Bone marrow (tissue), 2 donors: ENCODE data around the gene KIAA0586.
"Not testable (repeated sequence)": the region's sequence is repeated elsewhere in the genome, so short reads cannot be mapped to it uniquely, and the experiment has no call there.

Experiments used
- DNase-seq, 2 donors: peaks; one replicate each; lab custom pipeline; 2025; lab: John Stamatoyannopoulos, UW

The KIAA0586 gene

GRCh38 chr14:58549105-58549757 is 121.7 kb downstream of the KIAA0586 start:
- DNase-seq: no peak

DNA sequence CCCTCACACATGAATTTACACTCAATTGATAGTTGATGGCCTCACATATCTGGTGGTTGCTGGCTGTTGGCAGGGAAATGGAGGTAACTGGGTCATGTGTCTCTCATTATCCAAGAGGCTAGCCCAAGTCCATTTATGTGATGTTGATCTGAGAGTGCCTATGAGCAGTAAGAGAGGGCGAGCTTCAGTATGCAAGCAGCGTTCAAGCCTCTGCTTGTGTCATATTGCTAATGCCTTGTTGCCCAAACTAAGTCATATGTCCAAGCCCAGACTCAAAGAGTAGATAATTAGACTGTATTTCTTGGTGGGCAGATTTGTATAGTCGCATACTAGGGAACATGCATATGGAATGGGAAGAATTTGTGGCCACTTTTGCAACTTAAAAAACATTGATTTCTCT is 126.4 kb downstream of the KIAA0586 start:
- no peak for DNase-seq

GRCh38 chr14:58555647-58556046 is 128.1 kb downstream of the KIAA0586 start:
- no peak for DNase-seq

DNA sequence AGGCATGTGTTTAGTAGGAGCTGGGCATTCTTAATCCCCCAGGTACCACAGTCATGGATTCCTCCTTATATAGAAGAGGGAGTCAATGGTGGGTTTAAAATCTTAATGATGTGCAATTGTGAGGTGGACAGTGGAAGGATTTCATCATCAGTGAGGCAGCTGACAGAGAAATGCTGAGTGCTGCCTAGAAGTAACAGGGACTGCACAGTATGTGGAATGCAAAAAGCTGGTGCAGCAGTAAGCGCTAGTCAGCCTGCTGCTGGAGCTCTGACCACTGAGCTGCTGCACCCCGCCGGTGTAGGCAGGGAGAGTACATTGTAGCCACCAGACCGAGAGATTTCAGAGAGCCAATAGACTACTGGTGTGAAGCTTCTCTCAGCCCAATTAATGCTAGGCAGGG is 129.7 kb downstream of the KIAA0586 start:
- DNase-seq: no peak

GRCh38 chr14:58560208-58560607 is 132.7 kb downstream of the KIAA0586 start:
- peak in 1 of 2 donors; percentile 5 for DNase-seq

DNA sequence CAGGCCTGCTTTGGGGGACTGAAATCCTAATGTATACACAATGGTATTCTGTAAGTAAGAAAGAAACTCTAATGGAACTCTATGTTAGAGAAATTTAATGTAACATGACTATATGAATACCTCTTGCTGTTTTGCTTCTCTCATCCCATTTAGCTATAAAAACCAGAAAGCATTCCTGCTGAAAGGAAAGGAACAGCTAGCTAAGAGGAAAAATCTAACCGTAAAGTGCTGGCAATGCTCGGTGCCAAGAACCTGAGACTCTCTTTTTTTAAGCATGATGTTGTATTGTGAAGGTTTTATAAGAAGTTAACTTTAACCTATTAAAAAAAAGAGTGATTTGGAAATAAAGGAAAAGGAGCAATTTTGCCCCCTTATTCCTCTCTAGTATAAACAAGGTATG is 134.6 kb downstream of the KIAA0586 start:
- no peak for DNase-seq

GRCh38 chr14:58563978-58564377 is 136.5 kb downstream of the KIAA0586 start:
- no peak for DNase-seq

GRCh38 chr14:58565832-58566231 is 138.3 kb downstream of the KIAA0586 start:
- DNase-seq: no peak

DNA sequence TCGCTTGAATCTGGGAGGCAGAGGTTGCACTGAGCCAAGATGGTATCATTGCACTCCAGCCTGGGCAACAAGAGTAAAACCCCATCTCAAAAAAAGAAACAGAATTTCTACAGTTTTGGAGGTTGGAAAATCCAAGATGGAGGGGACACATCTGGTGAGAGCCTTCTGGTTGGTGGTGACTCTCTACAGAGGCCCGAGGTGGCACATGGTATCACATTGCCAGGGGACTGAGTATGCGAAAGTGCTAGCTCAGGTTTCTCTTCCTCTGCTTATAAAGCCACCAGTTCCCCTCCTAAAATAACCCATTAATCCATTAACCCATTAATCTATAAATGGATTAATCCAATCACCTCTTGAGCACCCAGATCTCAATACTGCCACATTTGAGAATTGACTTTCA is 139.5 kb downstream of the KIAA0586 start:
- no peak for DNase-seq

- DNase-seq: no peak
Observed at GRCh38 chr14:58568322-58568721, 140.8 kb downstream of the KIAA0586 start.

GRCh38 chr14:58571256-58571655 is 143.7 kb downstream of the KIAA0586 start:
- DNase-seq: no peak

- no peak for DNase-seq
Observed at GRCh38 chr14:58571769-58572472, 144.4 kb downstream of the KIAA0586 start.

- DNase-seq: no peak
Observed at GRCh38 chr14:58572473-58572853, 144.9 kb downstream of the KIAA0586 start.

DNA sequence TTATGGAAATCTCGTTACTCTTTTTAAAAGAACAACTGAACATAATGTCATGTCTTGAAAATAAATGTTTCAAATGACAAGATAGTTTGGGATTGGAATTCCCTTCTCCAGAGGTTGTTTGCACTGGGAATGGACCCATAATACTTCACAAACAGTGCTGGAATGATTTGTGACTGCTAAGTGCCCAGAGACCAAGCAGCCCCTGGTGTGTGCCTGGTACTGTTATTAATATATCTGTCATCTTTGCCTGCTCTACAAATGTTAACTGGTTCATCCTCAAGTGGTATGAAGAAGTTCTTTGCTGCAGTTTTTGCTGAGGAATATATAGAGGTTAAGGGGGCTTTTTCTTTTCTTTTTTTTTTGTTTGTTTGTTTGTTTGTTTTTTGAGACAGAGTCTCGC is 145.3 kb downstream of the KIAA0586 start:
- no peak for DNase-seq

DNA sequence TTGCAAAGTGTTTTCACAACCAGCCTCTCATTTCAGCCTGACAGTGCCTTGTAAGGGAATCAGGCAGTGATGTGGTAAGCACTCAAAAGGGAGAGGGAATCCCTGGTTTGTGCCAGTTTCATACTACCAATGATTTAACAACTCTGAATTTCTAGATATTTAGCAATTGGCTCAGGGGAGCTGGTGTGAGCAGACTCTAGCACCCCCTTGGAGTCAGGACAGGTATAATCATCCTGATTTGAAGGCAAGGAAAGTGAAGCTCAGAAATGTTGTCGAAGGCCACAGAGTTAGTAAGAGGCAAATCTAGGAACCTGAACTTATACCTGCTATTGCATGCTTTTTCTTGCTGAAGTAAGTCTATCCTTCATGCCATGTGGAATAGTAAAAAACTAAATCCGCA is 147.1 kb downstream of the KIAA0586 start:
- no peak for DNase-seq

- DNase-seq: no peak
Observed at GRCh38 chr14:58575956-58576355, 148.4 kb downstream of the KIAA0586 start.

DNA sequence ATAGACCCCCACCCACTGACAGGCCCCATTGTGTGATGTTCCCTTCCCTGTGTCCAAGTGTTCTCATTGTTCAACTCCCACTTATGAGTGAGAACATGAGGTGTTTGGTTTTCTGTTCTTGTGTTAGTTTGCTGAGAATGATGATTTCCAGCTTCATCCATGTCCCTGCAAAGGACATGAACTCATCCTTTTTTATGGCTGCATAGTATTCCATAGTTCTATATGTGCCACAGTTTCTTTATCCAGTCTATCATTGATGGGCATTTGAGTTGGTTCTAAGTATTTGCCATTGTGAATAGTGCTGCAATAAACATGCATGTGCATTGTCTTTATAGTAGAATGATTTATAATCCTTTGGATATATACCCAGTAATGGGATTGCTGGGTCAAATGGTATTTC is 152.5 kb downstream of the KIAA0586 start:
- not testable (repeated sequence) for DNase-seq

DNA sequence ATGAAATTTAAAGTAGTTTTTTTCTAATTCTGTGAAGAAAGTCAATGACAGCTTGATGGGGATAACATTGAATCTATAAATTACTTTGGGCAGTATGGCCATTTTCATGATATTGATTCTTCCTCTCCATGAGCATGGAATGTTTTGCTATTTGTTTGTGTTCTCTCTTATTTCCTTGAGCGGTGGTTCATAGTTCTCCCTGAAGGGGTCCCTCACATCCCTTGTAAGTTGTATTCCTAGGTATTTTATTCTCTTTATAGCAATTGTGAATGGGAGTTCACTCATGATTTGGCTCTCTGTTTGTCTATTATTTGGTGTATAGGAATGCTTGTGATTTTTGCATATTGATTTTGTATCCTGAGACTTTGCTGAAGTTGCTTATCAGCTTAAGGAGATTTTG is 153.9 kb downstream of the KIAA0586 start:
- not testable (repeated sequence) for DNase-seq

DNA sequence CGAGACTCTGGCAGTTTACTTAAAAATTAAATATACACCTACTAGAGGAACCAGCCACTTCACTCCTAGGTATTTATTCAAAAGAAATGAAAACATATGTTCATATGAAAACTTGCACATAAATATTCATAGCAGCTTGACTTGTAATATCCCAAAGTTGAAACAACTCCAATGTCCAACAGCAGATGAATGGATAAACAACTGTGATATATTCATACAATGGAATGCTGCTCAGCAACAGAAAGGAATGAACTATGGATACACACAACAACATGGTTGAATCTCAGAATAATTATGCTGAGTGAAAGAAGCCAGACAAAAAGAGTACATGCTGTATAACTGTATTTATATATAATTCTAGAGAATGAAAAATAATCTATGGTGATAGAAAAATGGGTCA is 156.9 kb downstream of the KIAA0586 start:
- DNase-seq: no peak

DNA sequence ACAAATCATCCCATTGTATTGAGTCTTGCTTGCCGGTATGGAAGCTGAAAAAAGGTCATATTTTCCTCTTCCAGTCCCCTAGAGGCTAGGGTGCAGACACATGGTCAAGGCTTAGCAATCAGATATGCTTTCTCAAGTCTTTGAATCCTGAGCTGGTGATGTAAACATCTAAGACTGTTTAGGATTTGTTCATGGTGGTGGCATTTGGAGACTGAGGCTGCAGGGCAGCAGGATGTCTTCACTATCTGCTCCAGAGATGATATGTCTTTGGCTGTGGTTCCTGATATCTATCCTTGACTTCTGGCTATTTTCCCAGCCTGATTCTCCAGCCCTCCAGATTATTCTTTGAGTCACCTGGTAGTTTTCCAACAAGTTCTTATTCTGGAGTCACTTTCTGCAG is 159.8 kb downstream of the KIAA0586 start:
- no peak for DNase-seq

- not testable (repeated sequence) for DNase-seq
Observed at GRCh38 chr14:58588321-58588720, 160.8 kb downstream of the KIAA0586 start.

DNA sequence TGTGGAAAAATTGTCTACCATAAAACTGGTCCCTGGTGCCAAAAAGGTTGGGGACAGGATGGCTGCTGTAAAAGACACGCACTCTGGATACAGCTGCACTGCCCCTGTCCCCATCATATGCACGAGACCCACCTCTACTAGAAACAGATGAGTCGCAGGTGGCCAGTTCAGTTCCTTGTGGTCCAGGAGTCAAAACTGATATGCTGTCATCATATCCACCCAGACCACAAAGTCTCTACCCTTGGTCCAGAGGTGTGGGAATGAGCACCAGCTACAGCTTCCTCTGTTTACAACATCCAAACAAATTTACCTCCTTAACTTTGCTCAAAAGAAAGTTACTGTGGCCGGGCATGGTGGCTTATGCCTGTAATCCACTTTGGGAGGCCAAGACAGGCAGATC is 166.5 kb downstream of the KIAA0586 start:
- DNase-seq: no peak

- DNase-seq: no peak
Observed at GRCh38 chr14:58597041-58597440, 169.5 kb downstream of the KIAA0586 start.
